Neuronal stem cell (in vitro differentiated cells): ENCODE data around the gene NOS3.

ENCODE experiments used
- DNase-seq: peaks from one replicate; pipeline ENCODE4 v3.0.0-alpha.2; 2013; ENCODE audit warnings: low spot score
- H2AFZ ChIP-seq: one replicate; pipeline ENCODE4 v1.6.1; 2013; ENCODE audit warnings: mild to moderate bottlenecking, low read length, inconsistent platforms
- H2AK5ac ChIP-seq: 2 replicates; pipeline ENCODE4 v1.6.1; 2013; ENCODE audit warnings: low read depth, mild to moderate bottlenecking, inconsistent platforms, low read length, moderate library complexity, mixed read lengths
- H2BK120ac ChIP-seq: 2 replicates; pipeline ENCODE4 v1.6.1; 2013; ENCODE audit warnings: low read depth, mild to moderate bottlenecking, inconsistent platforms, low read length, moderate library complexity, mixed read lengths
- H2BK12ac ChIP-seq: one replicate; pipeline ENCODE4 v1.6.1; 2013; ENCODE audit warnings: low read length, inconsistent platforms
- H2BK15ac ChIP-seq: 2 replicates; pipeline ENCODE4 v1.6.1; 2013; ENCODE audit warnings: mild to moderate bottlenecking, low read length, inconsistent platforms, mixed read lengths
- H2BK5ac ChIP-seq: one replicate; pipeline ENCODE4 v1.6.1; 2013; ENCODE audit warnings: inconsistent platforms, mild to moderate bottlenecking, low read length, moderate library complexity
- H3K14ac ChIP-seq: one replicate; pipeline ENCODE4 v1.6.1; 2013; ENCODE audit warnings: low read length, inconsistent platforms
- H3K18ac ChIP-seq: 2 replicates; pipeline ENCODE4 v1.6.1; 2013; ENCODE audit warnings: low read length, inconsistent platforms
- H3K23ac ChIP-seq: 2 replicates; pipeline ENCODE4 v1.6.1; 2013; ENCODE audit warnings: low read depth, mild to moderate bottlenecking, mixed read lengths, low read length, inconsistent platforms; ENCODE audit not compliant: poor library complexity
- H3K27ac ChIP-seq: replicated peaks from 3 replicates; pipeline ENCODE4 v1.5.1; 2013; ENCODE audit warnings: low read length, inconsistent platforms
- H3K27me3 ChIP-seq, 3 experiments: 2 replicates each; pipeline ENCODE4 v1.6.1; 2013; ENCODE audit warnings: low read length in 3 of 3, mild to moderate bottlenecking in 2 of 3, inconsistent platforms in 1 of 3, low read depth in 1 of 3, mixed read lengths in 1 of 3, moderate library complexity in 1 of 3; ENCODE audit not compliant: control insufficient read depth in 3 of 3, insufficient read depth in 3 of 3
- H3K36me3 ChIP-seq, 2 donors: replicated peaks in 1 of 2; 2 replicates each; pipeline ENCODE4 v1.6.1; 2013; ENCODE audit warnings: low read length in 2 of 2; ENCODE audit not compliant: control insufficient read depth in 2 of 2, insufficient read depth in 2 of 2
- H3K4ac ChIP-seq: 2 replicates; pipeline ENCODE4 v1.6.1; 2013; ENCODE audit warnings: inconsistent platforms, mild to moderate bottlenecking, low read length, moderate library complexity
- H3K4me1 ChIP-seq, 2 donors: 1 replicate in 1 of 2; 2 replicates in 1 of 2; pipeline ENCODE4 v1.6.1; 2013; ENCODE audit warnings: low read length in 2 of 2, low read depth in 1 of 2; ENCODE audit not compliant: control insufficient read depth in 2 of 2, insufficient read depth in 1 of 2
- H3K4me2 ChIP-seq: one replicate; pipeline ENCODE4 v1.6.1; 2013; ENCODE audit warnings: mild to moderate bottlenecking, low read length, inconsistent platforms; ENCODE audit not compliant: insufficient read depth, poor library complexity, severe bottlenecking
- H3K4me3 ChIP-seq, 2 donors: 2 replicates each; pipeline ENCODE4 v1.5.1; 2013; ENCODE audit warnings: low read length in 2 of 2, mild to moderate bottlenecking in 2 of 2, inconsistent platforms in 1 of 2, moderate library complexity in 1 of 2
- H3K79me1 ChIP-seq: one replicate; pipeline ENCODE4 v1.6.1; 2013; ENCODE audit warnings: low read depth, mild to moderate bottlenecking, inconsistent platforms, low read length, moderate library complexity
- H3K9ac ChIP-seq: one replicate; pipeline ENCODE4 v1.6.1; 2013; ENCODE audit warnings: mild to moderate bottlenecking, low read depth, low read length, inconsistent platforms; ENCODE audit not compliant: poor library complexity
- H3K9me3 ChIP-seq, 2 donors: replicated peaks in 1 of 2; 2 replicates each; pipeline versions ENCODE3 to v1.6.1; 2013; ENCODE audit warnings: low read length in 2 of 2, mild to moderate bottlenecking in 2 of 2, inconsistent platforms in 1 of 2, low read depth in 1 of 2, mixed read lengths in 1 of 2, moderate library complexity in 1 of 2; ENCODE audit not compliant: control insufficient read depth in 2 of 2, insufficient read depth in 1 of 2
- H4K8ac ChIP-seq: one replicate; pipeline ENCODE4 v1.6.1; 2013; ENCODE audit warnings: low read depth, mild to moderate bottlenecking, inconsistent platforms, low read length, moderate library complexity
- H4K91ac ChIP-seq: one replicate; pipeline ENCODE4 v1.6.1; 2013; ENCODE audit warnings: low read length, low read depth, mild to moderate bottlenecking, inconsistent platforms; ENCODE audit not compliant: poor library complexity
- WGBS, 2 donors: extraction: QIAGEN DNeasy Blood & Tissue Kit; methylation state at CpG; one replicate each; pipeline ENCODE4 v1.1.7; 2013; ENCODE audit warnings: missing lambda C conversion rate in 2 of 2, mixed read lengths in 1 of 2; ENCODE audit not compliant: insufficient read length in 2 of 2, insufficient replicate concordance in 1 of 2; ENCODE audit errors: extremely low coverage in 2 of 2; 5-methylcytosine and 5-hydroxymethylcytosine counted together

The NOS3 gene

DNA sequence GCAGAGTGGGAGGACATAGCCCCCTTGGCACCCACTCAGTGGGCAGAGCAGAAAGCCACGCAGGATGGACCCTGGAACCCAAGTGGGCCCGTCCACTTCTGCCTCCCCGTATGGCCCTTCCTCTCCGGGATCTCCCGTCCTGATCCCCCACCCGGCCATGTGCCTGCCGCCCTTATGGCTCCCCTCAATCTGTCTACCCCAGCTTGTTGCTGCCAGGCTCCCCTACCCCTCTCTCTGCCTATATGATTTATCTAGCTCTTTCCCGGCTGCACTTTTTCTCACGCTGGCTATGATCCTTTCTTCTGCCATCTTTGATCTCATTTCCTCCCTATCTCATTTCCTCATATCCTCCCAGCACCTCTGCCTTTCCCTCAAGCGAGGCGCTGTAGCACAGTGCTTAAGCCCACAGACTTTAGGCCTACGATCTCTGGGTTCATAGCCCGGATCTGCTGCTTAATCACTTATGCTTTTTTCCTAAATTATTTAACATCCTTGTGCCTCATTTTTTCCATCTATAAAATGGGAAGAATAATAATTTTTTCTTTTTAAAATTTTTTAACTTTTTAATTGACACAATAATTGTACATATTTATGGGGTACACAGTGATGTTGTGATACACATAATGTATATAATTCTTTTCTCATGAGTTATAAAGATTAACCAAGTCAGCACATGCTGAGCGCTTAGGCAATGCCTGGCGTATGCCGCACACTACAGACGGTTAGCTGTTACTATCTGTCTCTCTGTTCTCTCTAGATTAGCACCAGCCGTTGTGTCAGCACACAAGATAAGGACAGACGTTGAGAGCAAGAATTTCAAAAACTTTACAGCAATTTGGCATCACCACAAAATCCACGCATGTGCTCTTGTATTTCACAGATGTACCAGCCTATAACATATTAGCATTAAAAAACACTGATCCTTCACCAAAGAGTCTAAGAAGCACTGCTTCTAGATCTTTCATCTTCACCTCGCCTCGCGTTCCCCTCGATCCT, 30.8 kb upstream of the NOS3 start:
- H2BK12ac ChIP-seq, result no peak overlapping the region
- no peak overlapping the region for H3K18ac ChIP-seq
- H3K27me3 ChIP-seq, result peaks cover 0 to 9% (median 0%) of the 10 kb centered on the region in 3 experiments
- no peak overlapping the region for H3K9ac ChIP-seq
- H3K9me3 ChIP-seq, result no peaks in the 10 kb centered on the region
- no peak overlapping the region for H3K4me2 ChIP-seq
- DNase-seq, result no peak
- no CpG with 5 or more reads among the region's 24 CpGs for WGBS, 2 donors
- H3K4me3 ChIP-seq, result no peak overlapping the region
- no peak overlapping the region for H4K91ac ChIP-seq
- no peak overlapping the region for H3K27ac ChIP-seq
- no peak overlapping the region for H2BK15ac ChIP-seq
- H2AK5ac ChIP-seq, result no peak overlapping the region
- H3K14ac ChIP-seq, result no peak overlapping the region
- no peaks in the 10 kb centered on the region for H3K36me3 ChIP-seq
- peaks cover 13 to 26% of the 10 kb centered on the region in 2 donors for H3K4me1 ChIP-seq
- peaks cover 3% of the 10 kb centered on the region for H3K79me1 ChIP-seq
- no peak overlapping the region for H2BK5ac ChIP-seq
- H4K8ac ChIP-seq, result no peak overlapping the region
- no peak overlapping the region for H3K23ac ChIP-seq
- no peak overlapping the region for H2BK120ac ChIP-seq
- H3K4ac ChIP-seq, result no peak overlapping the region
- no peak overlapping the region for H2AFZ ChIP-seq

DNA sequence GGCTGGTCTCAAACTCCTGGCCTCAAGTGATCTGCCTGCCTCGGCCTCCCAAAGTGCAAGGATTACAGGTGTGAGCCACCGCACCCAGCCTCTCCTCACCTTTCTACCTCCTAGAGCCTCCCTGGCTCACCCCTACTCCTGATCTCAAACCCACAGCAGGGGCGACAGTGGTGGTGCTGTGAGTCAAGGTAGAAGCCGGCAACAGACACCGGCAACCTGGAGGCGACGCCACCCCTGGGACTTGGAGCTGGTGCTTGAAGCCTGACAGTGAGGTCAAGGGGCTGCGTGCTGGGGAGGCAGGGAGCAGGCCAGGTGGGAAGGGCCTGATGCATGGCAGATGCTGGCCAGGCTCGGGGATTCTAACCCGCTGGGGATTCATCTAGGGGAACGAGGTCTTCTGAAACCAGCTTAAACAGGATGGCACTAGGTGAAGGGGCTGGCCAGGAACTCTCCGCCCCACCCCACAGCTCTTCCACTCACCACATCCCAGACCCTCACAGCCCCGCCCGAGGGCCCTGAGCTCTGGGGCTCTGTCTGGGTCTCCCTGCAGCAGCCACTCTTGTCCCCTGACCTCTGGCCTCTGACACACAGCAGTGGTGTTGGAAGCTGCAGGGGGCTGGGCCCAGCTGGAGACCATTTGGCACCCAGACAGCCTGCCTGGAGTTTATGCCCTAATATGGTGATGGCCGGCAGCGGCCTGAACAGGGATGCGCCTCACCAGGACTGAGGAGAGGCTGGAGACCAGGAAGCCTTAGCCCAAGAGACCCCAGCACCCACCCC, 29.1 kb upstream of the NOS3 start:
- WGBS, 2 donors, result no CpG with 5 or more reads among the region's 17 CpGs
- Histone ChIP-seq H3K18ac (peak overlapping the region; percentile 66), H3K36me3 (no peaks in the 10 kb centered on the region), H2BK15ac (no peak overlapping the region), H3K9me3 (no peaks in the 10 kb centered on the region), H2BK120ac (no peak overlapping the region), H2AK5ac (peak overlapping the region; percentile 60), H3K4me3 (no peak overlapping the region), H4K91ac (no peak overlapping the region), H2BK12ac (no peak overlapping the region), H3K23ac (no peak overlapping the region), H3K4me2 (no peak overlapping the region), H3K9ac (peak overlapping the region; percentile 9), H2BK5ac (no peak overlapping the region), H3K79me1 (no peaks in the 10 kb centered on the region), H3K4ac (no peak overlapping the region), H3K4me1 (peaks cover 3 to 22% of the 10 kb centered on the region in 2 donors), H2AFZ (peak overlapping the region; percentile 87), H3K27ac (no peak overlapping the region), H4K8ac (no peak overlapping the region), H3K27me3 (peaks cover 0 to 9% (median 0%) of the 10 kb centered on the region in 3 experiments), H3K14ac (no peak overlapping the region)
- no peak for DNase-seq

DNA sequence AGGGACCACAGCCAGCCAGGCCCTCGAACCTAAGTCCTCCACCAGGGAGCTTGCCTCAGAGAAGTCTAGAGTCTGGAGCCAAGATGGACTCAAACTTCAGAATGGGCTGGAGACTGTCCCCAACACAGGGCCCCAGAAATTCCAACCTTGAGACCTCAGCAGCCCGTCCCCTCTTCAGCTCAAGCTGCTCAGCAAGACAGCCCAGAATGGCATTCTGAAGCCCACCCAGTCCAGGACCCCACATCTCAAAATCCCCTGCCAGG, 28.6 kb upstream of the NOS3 start:
- peaks cover 3 to 22% of the 10 kb centered on the region in 2 donors for H3K4me1 ChIP-seq
- peak overlapping the region; percentile 60 for H2AK5ac ChIP-seq
- H2BK15ac ChIP-seq, result no peak overlapping the region
- H2BK12ac ChIP-seq, result no peak overlapping the region
- no peak overlapping the region for H3K4me2 ChIP-seq
- H2BK5ac ChIP-seq, result no peak overlapping the region
- H3K18ac ChIP-seq, result no peak overlapping the region
- no peak overlapping the region for H2BK120ac ChIP-seq
- no CpG with 5 or more reads among the region's 2 CpGs for WGBS, 2 donors
- no peak overlapping the region for H3K23ac ChIP-seq
- no peaks in the 10 kb centered on the region for H3K9me3 ChIP-seq
- H3K79me1 ChIP-seq, result no peaks in the 10 kb centered on the region
- H3K14ac ChIP-seq, result no peak overlapping the region
- peak overlapping the region; percentile 87 for H2AFZ ChIP-seq
- no peak overlapping the region for H4K8ac ChIP-seq
- no peak overlapping the region for H3K27ac ChIP-seq
- H3K4me3 ChIP-seq, result no peak overlapping the region
- H4K91ac ChIP-seq, result no peak overlapping the region
- peaks cover 0 to 9% (median 0%) of the 10 kb centered on the region in 3 experiments for H3K27me3 ChIP-seq
- H3K36me3 ChIP-seq, result no peaks in the 10 kb centered on the region
- DNase-seq, result no peak
- no peak overlapping the region for H3K9ac ChIP-seq
- no peak overlapping the region for H3K4ac ChIP-seq
